Thymus (tissue), 11 donors: ENCODE data around the gene CCDC188. TPM values are rescaled to one million over a fixed set of nuclear protein-coding genes. Genes with fewer than 3 reads are reported as not detected.

Experiments used
- DNase-seq, 9 donors: peaks; one replicate each; pipeline ENCODE4 v3.0.0-alpha.2; 2013; ENCODE audit warnings: low spot score in 9 of 9, low read depth in 6 of 9, missing footprints in 1 of 9
- H3K27ac ChIP-seq, 2 donors: one replicate each; pipeline ENCODE4 v1.5.1; 2013; ENCODE audit warnings: control low read depth in 1 of 2, low read depth in 1 of 2, low read length in 1 of 2, mild to moderate bottlenecking in 1 of 2, moderate library complexity in 1 of 2
- H3K27me3 ChIP-seq, 2 donors: one replicate each; pipeline ENCODE4 v1.5.1; 2013; ENCODE audit warnings: low read length in 1 of 2; ENCODE audit not compliant: control insufficient read depth in 2 of 2, insufficient read depth in 1 of 2
- H3K36me3 ChIP-seq, 2 donors: one replicate each; pipeline ENCODE4 v1.5.1; 2013; ENCODE audit warnings: low read length in 1 of 2, mild to moderate bottlenecking in 1 of 2, moderate library complexity in 1 of 2; ENCODE audit not compliant: control insufficient read depth in 2 of 2, insufficient read depth in 2 of 2
- H3K4me1 ChIP-seq, 2 donors: one replicate each; pipeline ENCODE4 v1.5.1; 2013; ENCODE audit warnings: low read length in 2 of 2; ENCODE audit not compliant: control insufficient read depth in 2 of 2, insufficient read depth in 2 of 2
- H3K4me3 ChIP-seq, 2 donors: one replicate each; pipeline ENCODE4 v1.5.1; 2013; ENCODE audit warnings: low read length in 2 of 2, control low read depth in 1 of 2, mild to moderate bottlenecking in 1 of 2
- H3K9me3 ChIP-seq, 2 donors: one replicate each; pipeline ENCODE4 v1.5.1; 2013; ENCODE audit warnings: low read length in 1 of 2, mild to moderate bottlenecking in 1 of 2; ENCODE audit not compliant: control insufficient read depth in 2 of 2, insufficient read depth in 1 of 2
- WGBS: extraction: QIAGEN DNeasy Blood & Tissue Kit; methylation state at CpG from one replicate; pipeline ENCODE4 v1.1.7; 2013; 5-methylcytosine and 5-hydroxymethylcytosine counted together
- polyA plus RNA-seq: library from polyadenylated mRNA; stranded (reverse); fragments of 200-250 nt; gene quantifications from one replicate; pipeline ENCODE4 v1.2.3, GENCODE V29; 2013
- total RNA-seq: library from RNA; stranded (reverse); fragments of 120-200 nt; gene quantifications from one replicate; pipeline ENCODE4 v1.2.4, GENCODE V29; 2013
- donor health status: healthy.

CCDC188 gene
- total and polyA plus RNA-seq, 2 donors, result 0.09 to 0.84 TPM

DNA sequence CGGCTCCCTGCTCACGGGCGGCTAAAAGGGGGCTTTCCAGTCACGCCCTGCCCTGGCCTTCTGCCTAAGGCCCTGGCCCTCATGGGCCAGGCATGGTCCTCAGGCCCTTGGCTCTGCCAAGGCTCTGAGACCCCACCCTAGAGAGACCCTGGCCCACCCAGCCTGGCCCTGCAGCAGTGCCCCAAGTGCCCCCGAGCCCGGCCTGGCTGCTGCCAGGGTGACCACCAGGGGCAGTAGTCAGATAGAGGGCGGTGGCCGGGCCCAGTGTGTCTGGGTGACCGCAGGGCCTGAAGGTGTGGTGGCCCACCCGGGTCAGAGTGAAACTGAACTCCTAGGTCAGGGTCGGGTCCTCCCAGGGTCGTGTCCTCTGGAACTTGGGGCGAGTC is 29.4 kb upstream of the CCDC188 start:
- H3K27ac ChIP-seq, result no peak overlapping the region
- no peak overlapping the region for H3K4me3 ChIP-seq
- no peaks in the 10 kb centered on the region for H3K27me3 ChIP-seq
- DNase-seq, result no peak
- H3K4me1 ChIP-seq, result peaks cover 0 to 3% of the 10 kb centered on the region in 2 donors
- H3K9me3 ChIP-seq, result no peaks in the 10 kb centered on the region
- no peaks in the 10 kb centered on the region for H3K36me3 ChIP-seq
- WGBS, result 95% methylated on average over 13 of the region's 13 CpGs

DNA sequence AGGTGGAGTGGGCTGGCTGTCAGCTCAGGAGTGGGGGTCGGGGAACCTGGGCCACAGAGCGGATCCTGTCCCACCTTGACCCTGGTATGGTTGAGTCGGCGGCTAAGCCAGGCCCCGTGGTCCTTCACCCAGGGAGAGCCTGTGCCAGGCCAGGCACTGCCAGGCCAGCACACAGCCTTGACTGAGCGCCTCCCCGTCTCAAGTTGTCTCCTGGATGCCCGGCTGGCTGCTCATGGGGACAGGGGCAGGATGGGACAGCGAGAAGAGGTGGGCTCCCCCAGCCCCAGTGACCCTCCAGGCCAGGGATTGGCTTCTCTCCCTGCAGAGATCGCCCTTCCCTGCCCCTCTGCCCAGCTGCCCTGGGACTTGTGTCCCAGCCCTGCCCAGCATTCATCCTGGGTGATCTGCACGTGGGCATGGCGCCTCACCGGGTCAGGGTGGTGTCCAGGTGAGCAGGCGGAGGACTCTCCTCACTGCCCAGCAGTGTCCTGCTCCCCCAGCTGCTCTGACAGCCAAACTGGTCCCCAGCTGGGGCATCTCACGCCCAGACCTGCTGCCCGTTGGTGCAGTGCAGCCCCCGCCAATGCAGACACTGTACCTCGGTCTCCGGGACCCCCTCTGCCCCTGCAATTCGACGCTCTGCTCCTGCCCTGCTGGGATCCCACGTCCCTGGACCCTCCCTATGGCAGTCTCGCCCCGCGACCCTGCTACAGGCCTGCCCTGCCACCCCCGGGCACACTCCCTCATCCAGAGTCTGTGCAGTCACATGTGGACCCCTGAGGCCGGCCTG is 28.8 kb upstream of the CCDC188 start:
- Histone ChIP-seq H3K9me3 (no peaks in the 10 kb centered on the region), H3K4me3 (no peak overlapping the region), H3K27ac (no peak overlapping the region), H3K36me3 (no peaks in the 10 kb centered on the region), H3K4me1 (peaks cover 0 to 4% of the 10 kb centered on the region in 2 donors), H3K27me3 (no peaks in the 10 kb centered on the region)
- 96% methylated on average over 27 of the region's 27 CpGs for WGBS
- no peak for DNase-seq

DNA sequence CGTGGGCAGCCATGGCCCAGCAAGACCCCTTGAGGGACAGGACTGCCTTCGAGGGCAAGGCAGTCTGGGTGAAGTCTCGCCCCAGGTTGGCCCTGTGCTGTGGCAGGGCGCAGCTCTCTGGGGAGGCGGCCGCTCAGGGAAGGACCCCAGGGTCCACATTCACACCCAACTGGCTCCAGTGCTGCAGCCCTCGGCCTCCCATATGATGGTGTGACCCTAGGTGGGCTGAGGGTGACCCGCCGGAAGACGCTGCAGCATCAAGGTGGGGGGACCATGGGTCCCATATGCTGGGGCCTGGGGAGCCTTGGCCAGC is 28.0 kb upstream of the CCDC188 start:
- Histone ChIP-seq H3K9me3 (no peaks in the 10 kb centered on the region), H3K4me3 (no peak overlapping the region), H3K36me3 (no peaks in the 10 kb centered on the region), H3K4me1 (peaks cover 0 to 4% of the 10 kb centered on the region in 2 donors), H3K27me3 (no peaks in the 10 kb centered on the region), H3K27ac (no peak overlapping the region)
- 97% methylated on average over 10 of the region's 10 CpGs for WGBS
- no peak for DNase-seq

DNA sequence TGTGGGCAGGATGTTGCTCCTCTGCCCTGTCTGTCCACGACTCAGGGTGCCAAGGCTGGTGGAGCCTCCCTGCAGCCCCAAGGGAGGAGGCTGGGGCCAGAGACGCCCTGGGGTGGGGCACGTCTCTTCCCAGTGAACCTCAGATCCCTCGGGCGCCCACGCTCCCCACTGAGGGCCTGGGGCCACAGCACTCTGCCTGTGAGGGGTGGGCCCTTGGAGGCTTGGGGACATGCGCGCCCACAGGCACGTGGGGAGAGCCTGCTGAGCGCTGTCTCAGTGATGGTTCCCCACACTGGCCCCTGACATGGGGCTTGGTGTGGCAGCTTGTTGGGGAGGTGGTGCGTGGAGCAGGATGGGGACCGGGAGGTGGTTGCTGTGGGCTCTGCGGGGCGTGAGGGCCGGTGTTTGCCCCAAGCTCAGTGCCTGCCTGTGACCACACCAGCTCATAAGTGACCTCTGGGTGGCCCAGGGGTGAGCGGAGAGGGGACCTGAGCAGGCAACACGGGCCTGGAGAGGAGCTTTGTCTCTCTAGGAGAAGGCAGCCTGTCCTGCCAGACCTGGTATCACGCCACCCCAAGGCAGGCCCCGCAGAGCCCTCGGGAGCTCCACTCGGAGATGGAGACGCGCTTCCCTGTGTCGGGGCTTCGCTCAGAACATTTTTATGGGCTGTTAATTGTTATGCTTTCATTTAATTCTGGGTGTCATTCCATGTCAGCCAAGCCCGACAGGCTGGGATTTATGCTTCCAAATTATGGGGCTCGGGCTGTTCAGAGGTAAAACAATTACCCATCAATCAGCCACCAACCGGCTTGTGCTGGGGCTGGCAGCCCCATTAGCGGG is 27.4 kb upstream of the CCDC188 start:
- H3K27ac ChIP-seq, result no peak overlapping the region
- no peaks in the 10 kb centered on the region for H3K36me3 ChIP-seq
- no peak overlapping the region for H3K4me3 ChIP-seq
- no peak for DNase-seq
- H3K9me3 ChIP-seq, result no peaks in the 10 kb centered on the region
- peaks cover 0 to 4% of the 10 kb centered on the region in 2 donors for H3K4me1 ChIP-seq
- 94% methylated on average over 29 of the region's 29 CpGs for whole genome bisulfite sequencing
- no peaks in the 10 kb centered on the region for H3K27me3 ChIP-seq

DNA sequence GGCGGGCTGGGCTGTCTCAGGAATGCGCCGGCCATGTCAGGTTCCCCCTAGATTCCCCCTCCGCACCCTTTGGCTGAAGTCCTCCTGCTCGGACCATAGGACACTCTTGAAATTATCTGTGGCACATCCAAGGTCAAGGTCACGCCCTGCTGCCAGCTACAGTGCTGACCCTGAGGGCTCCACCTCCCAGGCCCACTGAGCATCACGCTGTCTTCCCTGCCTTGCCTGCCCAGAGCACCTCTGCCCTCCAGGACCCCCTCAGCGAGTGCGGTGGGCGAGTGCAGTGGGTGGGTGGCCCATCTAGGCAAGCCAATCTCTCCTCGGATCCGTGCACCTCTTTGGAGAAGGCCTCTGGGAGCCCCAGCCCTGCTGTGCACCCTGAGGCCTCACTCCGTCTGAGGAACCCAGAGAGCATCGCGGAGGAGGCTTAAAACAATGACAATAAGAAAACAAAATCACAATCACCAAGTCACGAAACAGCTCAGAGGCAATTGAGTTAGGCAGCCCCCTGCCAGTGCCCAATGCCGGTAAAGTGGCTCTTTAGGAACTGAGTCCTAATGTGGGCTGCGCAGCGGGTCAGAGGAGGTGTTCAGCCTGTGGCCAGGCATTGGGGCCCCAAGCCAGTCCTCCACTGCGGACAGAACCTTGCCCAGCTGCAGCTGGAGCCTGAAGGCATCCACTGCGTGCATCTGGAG is 26.5 kb upstream of the CCDC188 start:
- no peaks in the 10 kb centered on the region for H3K9me3 ChIP-seq
- no peak overlapping the region for H3K4me3 ChIP-seq
- 96% methylated on average over 21 of the region's 21 CpGs for WGBS
- no peak overlapping the region for H3K27ac ChIP-seq
- peaks cover 0 to 4% of the 10 kb centered on the region in 2 donors for H3K4me1 ChIP-seq
- no peaks in the 10 kb centered on the region for H3K36me3 ChIP-seq
- H3K27me3 ChIP-seq, result no peaks in the 10 kb centered on the region
- no peak for DNase-seq

DNA sequence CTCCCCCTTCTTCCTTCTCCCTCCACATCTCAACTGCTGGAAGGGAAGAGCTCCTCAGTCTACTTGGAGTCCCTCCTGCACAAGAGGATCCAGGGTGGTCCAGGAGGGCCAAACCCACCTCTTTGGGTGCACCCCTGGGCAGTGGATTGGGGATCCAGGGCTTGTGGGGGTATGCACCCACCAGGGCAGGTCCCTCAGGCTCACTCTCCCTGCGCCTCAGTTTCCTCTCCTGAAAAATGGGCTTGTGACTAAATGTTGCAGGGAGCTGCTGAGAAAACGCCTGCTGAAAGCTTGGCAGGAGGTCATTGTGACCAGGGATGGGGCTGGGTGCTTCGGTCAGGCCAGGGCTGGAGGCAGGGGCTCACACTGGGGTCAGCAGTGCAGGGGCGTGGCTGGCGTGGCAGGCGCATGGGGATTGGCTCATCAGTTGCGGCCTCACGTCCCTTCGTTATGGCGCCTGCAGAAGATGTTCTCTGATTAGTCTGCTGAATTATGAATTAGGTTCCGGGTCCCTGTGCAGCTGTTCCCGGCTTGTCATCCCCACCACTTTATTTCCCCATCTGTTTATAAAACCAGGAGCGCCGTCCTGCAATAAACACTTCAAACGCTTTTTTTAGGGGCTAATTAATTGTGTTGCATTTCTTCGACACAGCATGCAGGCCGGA is 25.7 kb upstream of the CCDC188 start:
- Histone ChIP-seq H3K4me1 (peaks cover 0 to 4% of the 10 kb centered on the region in 2 donors), H3K9me3 (no peaks in the 10 kb centered on the region), H3K27me3 (no peaks in the 10 kb centered on the region), H3K27ac (no peak overlapping the region), H3K4me3 (no peak overlapping the region), H3K36me3 (no peaks in the 10 kb centered on the region)
- no peak for DNase-seq
- WGBS, result 97% methylated on average over 17 of the region's 17 CpGs

DNA sequence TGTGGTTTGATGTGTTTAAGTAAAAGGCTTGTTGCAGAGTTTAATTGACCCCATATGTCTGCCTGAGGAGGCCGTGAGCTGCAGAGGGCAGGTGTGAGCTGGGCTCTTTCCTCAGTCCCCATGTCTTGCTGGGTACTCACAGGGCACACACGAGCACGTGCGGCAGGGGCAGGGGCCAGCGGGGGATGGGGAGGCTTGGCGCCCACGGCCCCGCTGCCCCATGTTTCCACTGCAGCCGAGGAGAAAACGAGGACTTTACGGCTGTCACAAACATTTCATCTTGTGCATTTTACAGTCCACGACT is 24.7 kb upstream of the CCDC188 start:
- Histone ChIP-seq H3K27me3 (no peaks in the 10 kb centered on the region), H3K27ac (no peak overlapping the region), H3K9me3 (no peaks in the 10 kb centered on the region), H3K4me3 (no peak overlapping the region), H3K4me1 (peaks cover 0 to 4% of the 10 kb centered on the region in 2 donors), H3K36me3 (no peaks in the 10 kb centered on the region)
- peak in 1 of 9 donors; percentile 31 for DNase-seq
- 62% methylated on average over 12 of the region's 12 CpGs for WGBS

DNA sequence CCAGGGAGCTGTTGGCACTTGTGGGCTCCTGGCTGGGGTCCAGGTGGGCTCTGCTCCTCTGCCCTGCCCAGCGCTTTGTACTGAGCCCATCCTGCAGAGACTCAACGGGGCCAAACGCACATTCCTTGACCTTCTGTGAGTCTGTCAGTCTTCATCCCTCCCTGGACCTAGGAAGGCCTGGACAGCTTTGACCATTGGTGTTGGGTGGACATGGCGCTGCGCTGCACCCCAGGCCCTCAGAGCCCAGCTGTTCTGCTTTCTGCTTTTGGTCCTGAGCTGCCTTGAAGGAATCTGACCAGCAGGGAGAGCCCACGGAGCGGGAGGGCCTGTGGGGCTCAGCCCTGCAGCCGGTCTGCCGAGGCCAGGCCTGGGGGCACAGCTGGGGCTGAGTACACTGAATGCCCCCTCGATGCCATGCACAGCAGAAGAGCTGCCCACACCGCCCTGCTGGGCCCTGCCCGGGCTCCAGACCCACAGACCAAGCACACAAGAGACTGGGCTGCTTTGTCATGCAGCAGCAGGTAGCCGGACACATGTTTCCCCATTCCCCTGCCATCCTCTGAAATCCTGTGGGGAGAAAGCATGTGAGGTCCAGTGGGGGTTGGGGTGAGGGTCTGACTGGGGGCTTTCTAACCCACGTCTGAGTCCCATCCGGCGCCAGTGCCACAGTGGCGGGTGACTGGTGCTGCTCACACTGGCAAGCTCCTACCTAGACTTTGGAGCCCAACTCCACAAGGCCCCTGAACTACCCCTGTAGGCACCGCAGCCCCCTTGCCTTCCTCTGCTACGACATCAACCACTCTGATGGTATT is 24.1 kb upstream of the CCDC188 start:
- no peak for DNase-seq
- Histone ChIP-seq H3K27me3 (no peaks in the 10 kb centered on the region), H3K9me3 (no peaks in the 10 kb centered on the region), H3K4me3 (no peak overlapping the region), H3K4me1 (peaks cover 0 to 4% of the 10 kb centered on the region in 2 donors), H3K36me3 (no peaks in the 10 kb centered on the region), H3K27ac (no peak overlapping the region)
- WGBS, result 85% methylated on average over 19 of the region's 19 CpGs
